ENCODE results near the gene JARID2.

JARID2 gene

DNA sequence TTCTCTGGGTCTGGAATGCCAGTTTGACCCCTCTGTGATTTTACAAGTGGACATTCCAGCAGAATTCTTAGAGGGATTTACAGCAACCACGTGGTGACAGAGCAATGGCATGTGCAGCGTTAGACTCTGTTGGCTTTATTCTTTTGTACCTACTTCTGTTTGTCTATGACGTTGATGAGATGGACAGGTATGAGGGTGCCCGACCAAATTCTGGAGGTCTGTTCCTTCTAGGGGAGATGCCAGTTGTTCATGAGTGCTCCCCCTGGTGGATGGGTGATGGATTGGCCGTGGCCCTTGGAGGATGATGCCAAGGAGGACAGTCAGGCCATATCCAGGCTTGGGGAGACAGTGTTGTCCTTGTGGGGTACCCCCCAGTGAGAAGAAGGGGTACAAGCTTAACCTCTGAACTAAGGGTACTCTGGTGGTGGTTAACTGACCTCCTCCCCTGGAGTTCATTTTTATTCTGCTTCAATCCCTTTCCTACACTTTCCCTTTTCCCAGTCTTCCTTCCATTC is 218.4 kb downstream of the JARID2 start:
- DNase-seq (ENCODE audit: low spot score), result peak; percentile 60

DNA sequence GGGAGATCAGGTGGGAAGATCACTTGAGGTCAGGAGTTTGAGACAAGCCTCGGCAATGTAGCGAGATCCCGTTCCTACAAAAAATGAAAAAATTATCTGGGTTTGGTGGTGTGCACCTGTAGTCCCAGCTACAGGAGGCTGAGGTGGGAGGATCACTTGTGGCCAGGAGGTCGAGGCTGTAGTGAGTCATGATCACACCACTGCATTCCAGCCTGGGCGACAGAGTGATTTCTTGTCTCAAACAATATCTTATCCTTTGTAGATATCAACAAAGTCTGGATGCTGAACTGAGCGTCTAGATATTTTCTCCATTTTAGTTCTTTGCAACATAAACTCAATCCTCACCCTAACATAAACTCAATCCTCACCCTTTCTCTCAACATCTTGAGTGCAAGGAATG is 219.3 kb downstream of the JARID2 start:
- DNase-seq (ENCODE audit: low spot score), result no peak

DNA sequence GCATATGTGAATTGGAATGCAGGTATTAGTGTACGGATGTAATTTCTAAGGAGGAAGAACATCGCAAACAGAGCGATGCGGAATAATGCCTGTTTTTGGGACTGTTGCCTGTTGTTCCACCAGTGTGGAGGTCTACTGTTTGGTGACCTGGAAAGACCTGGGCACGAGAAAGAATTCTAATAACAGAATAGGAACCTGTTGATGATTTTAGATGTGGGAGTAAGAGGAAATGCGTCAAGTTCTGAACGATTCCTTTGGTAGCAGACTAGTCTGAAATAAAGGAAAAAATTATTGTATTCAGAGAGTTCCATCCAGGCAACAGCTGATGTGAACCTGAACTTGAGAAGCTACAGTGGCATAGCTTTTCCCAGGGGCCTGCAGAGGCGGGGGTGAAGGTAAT is 224.9 kb downstream of the JARID2 start:
- no peak for DNase-seq (ENCODE audit: low spot score)

DNA sequence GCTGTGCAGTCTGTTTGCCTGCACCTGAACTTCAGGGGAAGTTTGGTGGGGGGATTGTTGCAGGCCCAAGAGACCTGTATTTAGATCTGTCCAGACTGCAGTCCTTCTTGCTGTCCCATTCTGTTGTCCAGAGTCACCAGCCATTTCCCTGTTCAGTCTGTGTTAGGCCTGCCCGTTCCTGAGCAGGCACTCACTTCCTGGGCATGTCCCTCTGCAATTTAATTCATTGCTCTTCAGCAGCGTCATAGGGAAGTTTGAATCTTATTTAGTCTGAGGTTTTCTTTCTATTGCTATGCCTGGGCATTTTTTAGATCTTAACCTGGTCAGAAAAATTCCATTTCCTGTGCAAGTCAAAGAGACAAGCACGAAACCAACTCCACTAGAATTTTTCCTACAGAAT is 226.8 kb downstream of the JARID2 start:
- no peak for DNase-seq (ENCODE audit: low spot score)

DNA sequence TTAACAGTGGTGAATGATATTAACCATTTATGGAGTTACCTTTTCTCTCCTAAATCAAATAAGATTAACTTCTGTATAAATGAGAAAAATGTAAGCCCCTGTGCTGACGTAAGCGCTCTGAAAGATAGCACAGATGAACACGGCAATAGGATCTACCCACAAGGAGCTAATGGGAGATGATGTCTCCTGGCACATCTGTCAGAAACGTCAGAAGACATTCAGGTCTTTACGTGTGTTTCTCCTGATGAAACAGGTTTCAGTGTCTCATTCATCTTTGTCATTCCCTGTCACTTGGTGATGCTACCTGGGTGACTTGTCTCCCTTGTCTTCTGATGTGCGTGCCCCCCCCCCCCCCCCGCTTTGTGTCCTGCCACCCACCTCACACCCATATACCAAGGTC is 227.3 kb downstream of the JARID2 start:
- DNase-seq (ENCODE audit: low spot score), result no peak

DNA sequence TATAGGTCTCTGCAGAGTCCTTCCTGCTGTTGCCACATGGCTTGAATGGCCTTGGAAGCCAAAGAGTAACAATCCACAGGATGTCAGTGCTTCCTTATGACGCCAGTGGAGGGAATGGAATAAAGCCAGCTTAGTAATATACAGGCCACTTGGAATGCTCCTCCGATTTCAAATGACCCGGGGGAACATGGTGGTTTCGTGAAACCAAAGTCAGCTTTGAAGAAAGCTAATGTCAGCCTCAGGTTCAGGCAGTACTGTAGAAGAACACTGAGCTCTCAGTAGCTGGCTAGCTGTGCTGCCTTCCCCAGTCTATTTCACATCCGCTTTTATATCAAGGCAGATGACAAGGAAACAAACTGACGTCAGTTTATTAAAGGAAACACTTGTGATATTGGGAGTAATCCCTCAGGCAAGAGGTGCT is 227.9 kb downstream of the JARID2 start:
- DNase-seq (ENCODE audit: low spot score), result no peak

DNA sequence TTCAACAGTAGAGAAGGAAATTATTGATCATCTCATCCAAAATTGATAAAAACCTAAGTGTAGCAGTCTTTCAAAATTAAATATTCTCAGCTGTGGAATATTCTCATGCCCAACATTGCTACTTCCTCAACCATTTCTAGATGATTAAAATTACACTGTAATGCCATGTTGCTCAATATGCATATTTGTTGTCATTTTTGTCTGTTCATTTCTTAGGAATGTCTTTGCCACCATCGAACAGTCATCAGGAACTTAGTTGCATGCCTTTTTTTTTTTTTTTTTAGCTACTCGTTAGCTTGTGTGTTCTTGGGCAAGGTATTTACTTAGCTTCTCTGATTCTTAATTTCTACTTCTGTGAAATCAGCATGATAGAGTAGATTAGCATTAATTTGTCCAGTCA is 228.3 kb downstream of the JARID2 start:
- DNase-seq (ENCODE audit: low spot score), result no peak

DNA sequence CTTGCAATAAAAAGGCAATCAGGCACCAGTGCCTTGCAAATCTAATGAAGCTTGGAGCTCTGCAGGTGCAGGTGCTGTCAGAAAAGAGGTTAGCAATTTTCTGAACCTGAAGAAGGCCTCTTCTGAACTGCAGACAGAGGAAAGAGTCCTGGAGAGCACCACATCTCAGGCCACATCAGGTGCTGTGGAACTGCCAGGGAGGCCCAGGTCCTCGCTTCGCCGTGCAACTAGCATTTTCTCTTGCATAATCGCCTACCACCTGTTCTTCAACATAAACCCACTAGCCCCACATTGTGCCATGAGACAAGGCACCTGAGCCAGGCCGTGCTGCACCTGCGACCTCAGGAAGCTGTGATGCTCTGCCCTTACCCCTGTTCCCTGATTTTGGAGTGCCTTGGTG is 229.4 kb downstream of the JARID2 start:
- no peak for DNase-seq (ENCODE audit: low spot score)

DNA sequence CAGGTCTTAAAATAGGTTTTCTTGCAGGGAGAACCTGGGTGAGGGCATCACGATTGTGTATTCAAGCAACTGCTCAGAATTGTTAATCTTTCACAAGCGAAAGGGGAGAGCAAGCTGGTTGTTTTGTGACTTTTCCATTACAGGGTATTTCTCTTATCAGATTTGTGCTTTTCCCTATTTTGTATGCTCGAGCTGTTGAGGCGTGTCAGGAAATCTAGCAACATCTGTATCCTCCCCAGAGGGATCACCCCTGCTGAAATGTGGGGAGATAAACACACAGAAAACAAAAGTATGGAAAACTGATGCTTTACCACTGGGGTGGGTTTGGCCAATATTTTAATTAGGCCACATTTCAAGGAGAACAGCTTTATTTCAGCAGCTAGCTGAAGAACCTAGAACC is 230.0 kb downstream of the JARID2 start:
- no peak for DNase-seq (ENCODE audit: low spot score)

DNA sequence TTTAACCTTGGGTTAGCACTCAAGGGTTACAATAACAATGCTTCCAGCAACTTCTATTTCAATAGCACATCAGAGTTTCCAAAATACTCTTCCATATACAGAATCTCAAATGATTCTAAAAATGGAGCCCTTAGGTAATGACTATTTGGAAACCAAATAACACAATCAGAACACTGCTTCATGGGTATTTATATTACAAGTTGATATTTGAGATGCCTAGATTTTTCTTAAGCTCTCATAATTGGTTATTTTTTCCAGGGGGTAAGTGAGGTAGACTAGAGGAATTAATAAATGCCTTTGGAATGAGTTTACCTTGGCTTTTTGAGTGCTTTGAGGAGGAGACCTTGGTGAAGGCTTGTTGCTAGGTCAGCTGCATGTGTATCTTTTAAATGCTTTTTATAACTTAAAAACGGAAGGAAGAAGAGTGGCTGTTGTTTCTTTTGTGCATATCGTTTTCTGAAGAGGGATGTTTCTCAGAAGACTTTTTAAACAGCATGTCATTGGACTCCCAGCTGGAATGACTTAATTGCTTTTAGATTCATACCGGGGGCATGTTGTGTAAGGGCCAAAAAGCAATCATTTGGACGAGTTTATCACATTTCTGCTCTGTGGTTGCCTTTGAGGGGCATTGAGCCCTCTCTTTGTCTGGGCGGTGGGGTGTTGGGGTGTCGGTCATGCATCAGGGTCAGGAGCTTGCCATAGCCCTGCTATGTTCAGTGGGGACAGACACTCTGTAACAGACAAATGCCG is 230.9 kb downstream of the JARID2 start:
- no peak for DNase-seq (ENCODE audit: low spot score)

DNA sequence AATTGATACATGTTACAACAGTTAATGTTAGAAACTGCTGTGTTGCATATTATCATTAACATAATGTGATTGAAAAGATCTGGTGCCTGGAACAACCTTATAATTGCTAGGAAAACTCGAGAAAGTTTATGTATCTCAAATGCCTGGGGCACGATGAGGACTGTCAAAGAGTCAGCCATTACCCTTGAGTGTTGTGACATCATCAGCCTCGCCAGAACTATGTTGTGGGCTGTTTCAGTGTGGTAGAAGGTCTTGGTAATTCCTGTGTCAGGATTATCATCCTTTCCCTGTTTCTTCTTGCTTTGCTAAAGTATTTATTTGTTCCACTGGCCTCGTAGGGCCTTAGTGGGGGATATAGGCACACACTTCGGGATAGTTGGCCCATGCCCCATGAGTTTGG is 231.9 kb downstream of the JARID2 start:
- DNase-seq (ENCODE audit: low spot score), result no peak

DNA sequence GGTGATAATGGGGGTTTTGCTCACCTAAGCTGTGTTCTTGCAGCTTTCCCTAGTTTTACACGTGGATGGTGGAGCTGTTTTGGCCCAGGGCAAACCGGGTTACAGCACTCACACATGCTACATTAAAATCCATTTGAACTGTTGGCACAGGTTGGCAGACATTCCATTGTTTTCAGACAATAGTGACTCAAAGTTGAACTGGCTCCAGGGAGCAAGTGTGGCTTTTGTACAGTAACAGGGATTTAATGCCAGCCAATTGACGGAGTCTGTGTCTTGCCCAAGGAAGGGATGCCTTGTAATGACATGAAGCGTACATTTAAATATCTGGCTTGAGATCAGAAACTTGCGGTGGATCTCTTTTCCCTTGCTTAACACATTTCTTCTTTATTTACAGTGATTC is 233.9 kb downstream of the JARID2 start:
- DNase-seq (ENCODE audit: low spot score), result no peak

DNA sequence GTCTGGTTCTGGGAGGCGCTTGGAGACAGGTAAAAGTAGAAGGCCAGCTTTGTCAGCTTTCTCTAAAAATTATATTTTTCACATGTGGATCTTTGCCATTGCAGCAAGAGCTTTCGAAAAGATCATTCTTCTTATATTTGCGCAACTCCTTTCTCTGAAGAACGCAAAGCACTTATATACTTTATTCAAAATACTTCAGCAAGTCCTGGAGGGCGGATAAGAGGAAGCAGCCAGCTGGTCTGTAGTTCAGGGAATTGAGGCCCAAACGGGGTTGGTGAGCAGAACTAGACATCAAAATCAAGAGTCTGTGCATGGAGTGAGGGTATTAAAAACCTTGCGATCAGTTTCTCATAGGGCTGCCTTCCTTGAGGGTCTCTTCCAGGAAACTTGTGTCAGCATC is 234.7 kb downstream of the JARID2 start:
- no peak for DNase-seq (ENCODE audit: low spot score)

DNA sequence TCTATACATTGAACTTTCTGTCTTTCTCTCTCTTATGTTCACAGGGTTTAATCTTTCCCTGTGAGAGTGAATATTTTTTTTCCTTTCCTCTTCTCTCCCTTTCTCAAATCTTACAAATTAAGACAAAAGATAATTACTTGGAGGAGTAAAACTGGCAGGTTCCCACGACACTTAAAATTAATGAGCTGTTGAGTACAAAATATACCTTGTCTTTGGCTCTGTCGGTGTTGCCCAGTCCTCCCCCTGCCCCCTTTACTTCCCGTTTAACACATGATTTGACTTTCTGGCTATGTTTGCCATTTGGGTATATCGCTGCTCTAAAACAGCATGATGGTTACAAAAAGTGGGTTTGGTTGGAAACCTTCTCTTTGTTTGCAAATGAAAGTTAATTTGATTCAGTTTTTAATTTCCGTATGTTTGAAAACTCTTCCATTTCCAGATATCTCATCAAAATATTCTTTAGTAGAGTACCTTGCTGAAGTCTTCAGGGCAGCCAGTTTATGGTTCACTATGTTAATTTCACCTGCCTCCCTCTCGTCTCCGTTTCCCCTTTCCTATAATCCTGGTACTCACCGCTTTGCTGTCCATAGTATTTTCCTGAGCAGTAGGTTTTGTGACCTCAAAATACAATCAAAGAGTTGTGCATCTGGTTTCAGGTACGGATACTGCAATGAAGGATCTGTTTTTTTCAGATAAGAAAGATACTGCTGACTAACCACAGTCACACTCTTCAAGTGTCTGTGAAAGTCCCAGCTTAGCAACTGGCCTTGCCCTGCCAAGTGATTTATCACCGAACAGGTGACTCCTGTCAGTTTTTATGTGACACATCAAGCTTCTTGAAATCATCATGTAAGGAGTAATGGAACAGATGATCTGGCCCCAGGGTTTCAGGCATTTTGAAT is 235.8 kb downstream of the JARID2 start:
- DNase-seq (ENCODE audit: low spot score), result no peak

DNA sequence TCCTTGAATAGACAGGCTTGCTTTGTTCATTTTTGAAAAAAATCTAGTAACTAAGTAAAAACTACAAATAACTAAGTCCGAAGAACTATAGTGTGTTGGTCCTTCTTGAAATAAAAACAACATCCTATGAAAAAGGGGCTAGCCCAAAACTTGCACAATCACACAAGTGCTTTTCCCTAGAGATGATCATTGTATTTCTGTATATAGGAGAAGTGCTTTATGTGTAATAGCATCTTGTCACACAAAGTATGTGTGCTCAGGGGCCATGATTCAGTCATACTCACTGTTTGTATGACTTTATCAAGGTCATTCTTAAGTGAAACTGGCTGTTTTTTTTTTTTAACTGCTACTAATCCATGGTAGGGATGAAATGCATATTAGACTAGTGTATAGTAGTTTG is 237.2 kb downstream of the JARID2 start:
- no peak for DNase-seq (ENCODE audit: low spot score)

DNA sequence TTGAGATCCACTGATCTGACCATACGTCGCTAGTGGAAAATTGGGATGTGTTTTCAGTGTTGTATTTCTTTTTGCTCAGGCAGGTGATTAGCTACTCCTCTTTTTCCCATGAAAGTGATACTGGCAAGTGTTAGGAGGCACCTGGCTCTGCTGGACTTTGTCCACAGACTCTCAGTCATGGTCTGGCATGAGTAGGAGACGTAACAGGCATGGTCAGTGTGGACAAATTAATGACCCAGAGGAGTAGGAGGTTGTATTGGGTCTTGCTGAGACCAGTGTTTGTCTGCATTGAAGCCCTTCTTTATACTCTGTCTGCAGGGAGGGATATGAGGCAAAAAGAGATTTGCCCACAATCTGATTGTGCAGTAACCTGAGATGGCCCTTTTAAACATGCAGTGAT is 238.3 kb downstream of the JARID2 start:
- no peak for DNase-seq (ENCODE audit: low spot score)

DNA sequence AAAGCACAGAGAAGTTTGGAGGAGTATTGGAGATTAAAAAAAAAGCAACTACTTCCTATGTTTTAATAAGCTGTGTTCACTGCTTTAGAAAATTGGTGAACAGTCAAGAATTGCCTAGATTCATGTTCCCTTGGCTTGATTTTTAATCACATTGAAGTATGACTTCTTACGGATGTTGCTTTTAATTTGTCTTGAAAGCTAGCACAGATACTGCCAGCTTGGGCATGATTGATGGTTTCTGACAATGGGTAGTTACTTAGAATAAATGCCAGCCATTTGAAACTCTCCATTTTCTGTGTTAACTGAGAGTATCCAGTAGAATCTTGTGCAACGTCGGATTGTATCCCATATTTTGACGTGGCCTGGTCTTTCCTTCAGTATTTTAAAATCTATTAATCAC is 239.0 kb downstream of the JARID2 start:
- no peak for DNase-seq (ENCODE audit: low spot score)

DNA sequence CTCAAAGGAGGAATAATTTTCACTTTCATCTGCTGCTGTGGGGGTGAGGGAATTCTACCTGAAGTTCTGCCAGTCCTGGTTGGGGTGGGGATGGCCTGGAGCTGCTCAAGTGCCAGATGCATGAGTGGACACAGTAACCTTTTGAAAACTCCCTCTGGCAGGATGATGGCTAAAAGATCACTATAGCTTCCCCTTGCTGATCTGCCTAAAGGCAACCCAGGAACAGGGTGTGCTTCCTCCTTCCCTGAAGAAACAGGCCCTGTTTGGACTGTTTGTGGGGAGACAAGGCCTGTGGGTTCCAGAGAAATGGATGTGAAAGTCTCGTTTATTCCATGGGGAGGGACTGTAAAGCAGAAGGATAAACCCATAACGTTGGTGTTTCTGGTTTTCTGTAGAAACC is 240.1 kb downstream of the JARID2 start:
- DNase-seq (ENCODE audit: low spot score), result no peak

DNA sequence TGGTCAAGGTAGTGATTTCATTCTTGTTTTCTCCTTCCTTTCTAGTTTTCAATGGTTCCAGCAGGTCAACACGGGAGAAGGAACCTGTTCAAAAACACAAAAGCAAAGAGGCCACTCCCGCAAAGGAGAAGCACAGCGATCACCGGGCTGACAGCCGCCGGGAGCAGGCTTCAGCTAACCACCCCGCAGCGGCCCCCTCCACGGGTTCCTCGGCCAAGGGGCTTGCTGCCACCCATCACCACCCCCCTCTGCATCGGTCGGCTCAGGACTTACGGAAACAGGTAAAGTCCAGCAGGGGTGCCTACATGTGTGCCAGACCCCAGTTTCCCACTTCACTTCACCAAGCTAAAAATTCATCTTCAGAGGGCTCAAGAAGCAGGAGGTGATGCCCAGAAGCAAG is 241.4 kb downstream of the JARID2 start:
- DNase-seq (ENCODE audit: low spot score), result no peak

DNA sequence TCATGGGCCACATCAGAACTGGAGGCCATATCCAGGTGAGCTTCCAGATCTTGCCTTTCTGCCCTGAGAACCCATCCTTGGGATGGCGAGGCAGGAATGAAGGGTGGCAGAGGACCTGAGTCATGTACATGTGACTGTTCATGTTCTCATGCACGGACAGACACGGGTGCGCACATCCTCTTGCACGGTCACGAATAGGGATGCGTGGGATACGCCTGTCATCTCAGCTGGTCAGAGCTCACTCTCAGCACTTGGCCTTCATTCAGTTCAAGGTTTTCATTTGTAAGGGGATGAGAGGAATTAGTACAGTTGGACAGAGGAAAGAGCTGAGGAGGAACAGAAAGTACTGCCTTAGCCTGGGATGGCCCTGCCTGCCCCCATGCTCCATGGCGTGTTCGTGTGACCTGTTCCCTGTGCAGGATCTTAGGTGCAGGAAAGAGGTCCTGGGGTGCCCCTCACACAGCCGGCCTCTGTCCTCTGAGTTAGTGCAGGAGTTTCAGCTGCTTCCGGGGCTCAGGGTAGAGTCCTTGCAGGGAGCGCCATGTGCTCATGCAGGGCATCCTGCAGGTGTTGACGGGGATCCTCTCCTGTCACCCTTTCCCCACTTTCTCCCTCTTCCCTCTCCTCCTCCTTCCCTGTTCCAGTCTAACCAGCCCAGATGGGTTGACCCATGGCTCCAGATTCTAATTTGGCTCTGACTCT is 243.5 kb downstream of the JARID2 start:
- DNase-seq (ENCODE audit: low spot score), result no peak

DNA sequence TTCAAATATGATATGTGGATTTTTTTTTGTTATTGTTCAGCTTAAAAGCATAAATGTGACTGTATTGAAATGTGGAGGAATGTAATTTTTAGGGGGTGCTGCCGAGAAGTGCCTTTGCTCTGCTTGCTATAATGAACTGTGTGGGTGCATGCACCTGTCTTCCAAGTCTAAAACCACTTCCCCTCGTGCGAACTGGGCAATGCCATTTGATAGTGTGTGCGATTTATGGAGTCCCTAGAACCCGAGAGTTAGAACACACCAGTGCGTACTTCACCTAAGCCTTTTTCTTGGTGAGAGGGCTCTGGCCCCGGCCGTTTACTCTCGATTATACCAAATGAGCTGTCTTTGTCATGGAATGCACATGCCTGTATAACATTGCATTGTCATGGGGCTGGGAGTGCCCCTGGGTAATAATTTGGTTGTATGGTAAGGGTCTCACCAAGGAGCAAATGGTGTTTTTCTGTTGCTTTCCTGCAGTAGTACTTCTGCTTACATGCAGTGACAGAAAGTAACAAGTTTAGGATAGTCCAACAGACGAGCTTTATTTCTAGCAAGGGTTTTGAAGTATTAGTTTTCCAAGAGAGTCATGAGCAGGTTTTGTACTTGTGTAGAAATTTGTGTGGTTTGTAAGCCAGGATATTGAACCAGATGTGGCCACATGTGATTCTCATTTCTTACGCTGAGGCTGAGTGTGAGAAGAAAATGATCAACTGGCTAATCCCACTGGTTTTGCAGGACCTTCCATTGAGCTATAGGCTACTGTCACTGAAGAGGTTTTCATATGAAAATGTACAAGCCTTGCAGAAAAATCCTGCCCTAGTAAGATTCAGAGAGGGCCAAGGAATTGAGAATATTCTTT is 244.6 kb downstream of the JARID2 start:
- no peak for DNase-seq (ENCODE audit: low spot score)
